DMS 273 (cell line): ENCODE results near the gene INTS13.
A peak's percentile ranks its signal among the peaks of the same experiment; 100 is the strongest.
"Not testable (repeated sequence)": the region's sequence is repeated elsewhere in the genome, so short reads cannot be mapped to it uniquely, and the experiment has no call there.

Source experiments
- DNase-seq: peaks from one replicate; lab custom pipeline; 2025; ENCODE audit not compliant: unreplicated experiment; lab: John Stamatoyannopoulos, UW

The INTS13 gene, protein sequence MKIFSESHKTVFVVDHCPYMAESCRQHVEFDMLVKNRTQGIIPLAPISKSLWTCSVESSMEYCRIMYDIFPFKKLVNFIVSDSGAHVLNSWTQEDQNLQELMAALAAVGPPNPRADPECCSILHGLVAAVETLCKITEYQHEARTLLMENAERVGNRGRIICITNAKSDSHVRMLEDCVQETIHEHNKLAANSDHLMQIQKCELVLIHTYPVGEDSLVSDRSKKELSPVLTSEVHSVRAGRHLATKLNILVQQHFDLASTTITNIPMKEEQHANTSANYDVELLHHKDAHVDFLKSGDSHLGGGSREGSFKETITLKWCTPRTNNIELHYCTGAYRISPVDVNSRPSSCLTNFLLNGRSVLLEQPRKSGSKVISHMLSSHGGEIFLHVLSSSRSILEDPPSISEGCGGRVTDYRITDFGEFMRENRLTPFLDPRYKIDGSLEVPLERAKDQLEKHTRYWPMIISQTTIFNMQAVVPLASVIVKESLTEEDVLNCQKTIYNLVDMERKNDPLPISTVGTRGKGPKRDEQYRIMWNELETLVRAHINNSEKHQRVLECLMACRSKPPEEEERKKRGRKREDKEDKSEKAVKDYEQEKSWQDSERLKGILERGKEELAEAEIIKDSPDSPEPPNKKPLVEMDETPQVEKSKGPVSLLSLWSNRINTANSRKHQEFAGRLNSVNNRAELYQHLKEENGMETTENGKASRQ

DNA sequence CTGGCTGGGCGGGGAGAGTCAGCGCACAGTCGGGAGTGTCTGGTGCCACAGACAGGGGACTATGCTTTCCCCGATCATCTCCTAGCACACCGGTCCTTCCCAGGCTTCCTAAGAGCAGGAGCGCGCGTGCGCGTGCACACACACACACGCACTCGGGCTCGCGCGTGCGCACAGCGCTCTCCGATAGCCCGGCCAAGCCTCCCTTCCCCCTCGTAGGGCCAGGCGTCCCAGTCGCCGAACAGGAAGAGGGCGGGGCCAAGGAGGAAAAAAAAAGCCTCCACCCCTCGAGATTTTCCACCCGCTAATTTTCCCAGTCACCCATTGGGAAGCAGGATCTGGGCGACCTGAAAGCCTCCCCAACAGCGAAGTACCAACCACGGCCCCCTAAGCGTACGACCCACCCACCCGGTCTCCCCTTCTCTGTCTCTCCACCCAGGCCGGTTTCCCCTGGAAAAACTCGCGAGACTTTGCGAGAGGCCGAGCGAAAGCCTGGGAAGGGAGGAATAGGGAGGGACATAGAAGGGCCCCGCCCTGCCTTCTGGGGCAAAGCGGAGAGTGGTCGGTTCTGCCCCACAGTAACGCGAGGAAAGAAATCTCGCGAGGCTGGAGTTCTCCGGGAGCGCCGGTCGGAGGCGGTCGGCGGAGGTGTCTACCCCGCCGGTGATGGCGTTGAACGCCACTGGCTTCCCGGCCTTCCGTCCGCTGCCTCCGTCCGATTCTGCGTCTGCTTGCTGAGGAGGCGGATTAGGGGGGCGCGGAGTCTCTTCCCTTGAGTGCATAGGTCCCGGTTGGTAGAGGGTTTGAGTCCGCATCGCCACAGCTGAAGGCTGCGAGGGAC lies at the start of gene INTS13, which contains the start of gene FGFR1OP2:
Gene INTS13 (minus strand): TSS at position 119 of the 838 bp plus-strand sequence. CDS start 1,178 bp downstream, outside the sequence.
Gene FGFR1OP2 (plus strand): TSS at position 608 of the 838 bp plus-strand sequence. CDS start 15,689 bp downstream, outside the sequence.
- peak; percentile 99 for DNase-seq

DNA sequence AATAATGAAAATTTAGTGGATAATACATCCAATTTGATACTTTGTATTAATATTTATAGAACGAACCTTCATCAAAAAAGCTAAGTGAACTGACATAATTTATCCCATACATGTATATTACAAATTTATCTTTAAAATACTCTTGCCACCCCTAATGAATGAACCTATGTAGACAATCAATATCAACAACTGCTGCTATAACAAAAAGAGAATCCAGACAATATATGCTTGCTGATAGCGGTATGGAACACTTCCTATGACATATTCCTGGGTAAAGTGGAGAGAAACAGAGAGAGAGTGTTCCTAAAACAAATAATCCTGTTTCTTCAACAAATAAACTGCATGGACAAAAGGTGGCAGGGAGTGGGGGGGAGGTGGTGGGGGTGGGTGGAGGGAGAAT lies 45.1 kb upstream of the INTS13 start:
- DNase-seq: no peak

DNA sequence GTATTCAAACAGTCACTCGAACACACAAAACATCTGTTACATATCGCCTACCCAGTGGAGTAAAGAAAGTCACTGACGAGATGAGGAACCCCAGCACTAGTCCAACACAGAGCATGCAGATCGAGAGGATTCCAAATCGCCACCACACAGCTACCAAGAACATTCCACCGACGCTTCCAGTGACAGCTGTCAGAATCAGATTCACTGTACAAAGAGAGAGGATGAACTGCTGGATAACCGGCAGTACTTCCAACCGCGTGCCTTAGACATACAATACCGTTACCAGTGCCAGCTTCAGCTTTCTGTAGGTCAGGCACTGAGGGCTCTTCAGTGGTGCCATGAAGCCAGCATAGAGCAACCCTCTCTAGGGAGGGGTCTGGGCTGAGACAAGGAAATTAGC lies 42.0 kb upstream of the INTS13 start:
- no peak for DNase-seq

DNA sequence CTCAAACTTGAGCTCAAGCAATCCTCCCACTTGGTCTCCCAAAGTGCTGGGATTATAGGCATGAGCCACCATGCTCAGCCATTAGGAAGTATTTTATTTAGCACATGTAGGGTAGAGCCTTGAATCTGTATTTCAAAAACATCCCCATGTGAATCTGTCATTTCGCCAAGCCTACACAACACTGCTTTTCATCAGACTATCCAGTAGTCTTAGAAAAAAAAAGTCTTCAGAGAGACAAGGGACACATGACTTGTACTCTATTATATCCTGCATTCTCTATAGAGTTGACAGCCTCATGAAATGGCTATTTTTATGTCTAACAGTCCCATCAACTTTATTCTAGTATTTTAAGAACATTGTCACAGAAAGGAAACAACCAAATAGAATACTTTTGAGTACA lies 41.0 kb upstream of the INTS13 start:
- no peak for DNase-seq

DNA sequence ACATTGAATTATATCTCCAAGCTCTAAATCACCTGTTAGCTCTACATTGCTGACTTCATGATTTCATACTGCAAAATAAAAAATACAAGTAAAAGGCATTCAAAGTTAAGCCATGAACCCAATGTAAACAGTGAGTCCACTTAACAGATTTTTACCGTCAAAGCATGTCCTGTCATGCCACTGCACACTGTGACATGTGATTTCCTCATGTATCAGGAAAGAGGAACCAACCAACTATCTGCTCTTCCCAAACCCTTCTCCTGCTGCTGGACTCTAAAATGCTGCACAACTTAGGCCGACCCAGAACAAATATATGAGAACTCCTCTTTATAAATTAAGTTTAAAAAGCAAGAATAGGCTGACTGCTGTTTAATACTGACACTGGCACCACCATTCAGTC lies 38.9 kb upstream of the INTS13 start:
- no peak for DNase-seq

DNA sequence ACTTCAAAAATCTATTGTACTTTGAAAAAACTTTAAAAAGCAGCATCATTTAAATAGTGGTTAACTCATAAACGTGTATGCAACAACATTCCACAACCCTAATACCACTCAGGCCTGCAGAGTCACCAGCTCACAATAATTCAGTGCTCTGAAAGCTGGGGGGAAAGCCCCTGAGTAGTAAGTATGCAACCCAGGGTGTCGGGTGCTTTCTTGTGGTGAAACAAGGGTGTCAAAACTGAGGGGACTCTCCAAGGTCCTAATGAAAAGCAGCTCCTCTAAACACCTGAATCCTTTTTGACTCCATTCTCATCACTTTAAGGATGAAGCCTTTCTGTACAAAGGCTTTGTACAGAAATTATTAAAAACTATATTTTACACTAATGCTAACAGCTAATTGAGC lies 34.2 kb upstream of the INTS13 start:
- DNase-seq: no peak

DNA sequence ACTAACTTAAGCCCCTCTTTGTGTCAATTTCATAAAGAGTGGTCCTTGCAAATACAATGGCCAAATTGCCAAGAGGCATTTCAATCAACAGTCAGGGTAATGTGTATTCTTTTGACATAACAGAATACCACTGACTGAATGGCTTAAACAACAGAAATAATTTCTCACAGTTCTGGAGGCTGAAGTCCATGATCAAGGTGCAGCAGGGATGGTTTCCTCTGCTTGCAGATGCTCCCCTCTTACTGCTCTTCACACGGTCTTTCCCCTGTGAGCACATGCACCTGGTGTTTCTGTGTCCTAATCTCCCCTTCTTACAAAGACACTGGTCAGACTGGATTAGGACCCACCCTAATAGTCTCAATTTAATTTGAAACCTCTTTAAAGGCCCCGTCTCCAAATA lies 32.4 kb upstream of the INTS13 start:
- DNase-seq: no peak

DNA sequence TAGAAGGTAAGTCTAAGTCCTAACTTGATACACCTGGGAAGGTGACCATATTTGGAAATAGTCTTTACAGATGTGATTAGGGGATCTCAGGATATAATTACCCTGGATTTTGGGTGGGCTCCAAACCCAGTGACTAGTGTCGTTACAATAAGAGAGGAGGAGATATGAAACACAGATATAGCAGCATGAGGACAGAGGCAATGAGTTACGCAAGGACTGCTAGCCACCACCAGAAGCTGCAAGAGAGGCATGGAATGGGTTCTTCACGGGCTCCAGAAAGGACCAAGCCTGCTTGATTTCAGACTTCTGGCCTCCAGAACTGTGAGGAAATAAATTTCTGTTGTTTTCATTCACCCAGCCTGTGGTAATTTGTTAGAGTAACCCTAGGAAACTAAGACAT lies 29.1 kb upstream of the INTS13 start:
- DNase-seq: no peak

DNA sequence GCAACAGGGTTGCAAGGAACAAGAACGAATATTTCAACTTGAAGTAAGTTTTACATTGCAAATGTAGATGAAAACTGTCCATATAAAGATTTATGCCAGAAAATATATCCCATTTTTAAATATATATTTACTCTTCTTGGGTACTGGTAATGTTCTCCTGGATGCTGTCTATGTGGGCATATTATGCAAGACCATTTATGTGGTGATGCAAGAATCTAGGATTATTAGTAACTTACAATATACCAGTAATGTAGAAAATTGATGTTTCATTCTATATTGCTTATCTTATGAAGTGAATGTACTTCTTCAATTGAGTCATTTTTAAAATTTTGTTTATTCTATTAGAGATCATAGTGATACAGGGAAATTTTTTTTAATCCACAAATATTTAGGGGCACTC lies 25.6 kb upstream of the INTS13 start:
- no peak for DNase-seq

DNA sequence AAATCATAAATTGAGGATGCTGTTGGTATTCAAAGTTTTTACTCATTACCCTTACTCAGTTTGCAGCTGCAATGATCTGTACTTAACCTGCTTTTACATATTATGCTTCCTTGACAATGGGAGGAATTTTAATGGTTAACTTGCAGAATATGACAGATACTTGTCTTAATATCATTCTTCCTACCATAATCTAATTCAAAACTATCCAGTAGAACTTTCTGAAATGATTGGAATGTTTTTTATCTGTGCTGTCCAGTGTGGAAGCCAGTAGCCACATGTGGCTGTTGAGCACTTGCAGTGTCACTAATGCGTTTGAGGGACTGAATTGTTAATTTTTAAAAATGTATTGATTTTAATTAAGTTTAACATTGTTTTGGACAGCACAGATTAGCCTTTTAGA lies 24.0 kb upstream of the INTS13 start:
- no peak for DNase-seq

DNA sequence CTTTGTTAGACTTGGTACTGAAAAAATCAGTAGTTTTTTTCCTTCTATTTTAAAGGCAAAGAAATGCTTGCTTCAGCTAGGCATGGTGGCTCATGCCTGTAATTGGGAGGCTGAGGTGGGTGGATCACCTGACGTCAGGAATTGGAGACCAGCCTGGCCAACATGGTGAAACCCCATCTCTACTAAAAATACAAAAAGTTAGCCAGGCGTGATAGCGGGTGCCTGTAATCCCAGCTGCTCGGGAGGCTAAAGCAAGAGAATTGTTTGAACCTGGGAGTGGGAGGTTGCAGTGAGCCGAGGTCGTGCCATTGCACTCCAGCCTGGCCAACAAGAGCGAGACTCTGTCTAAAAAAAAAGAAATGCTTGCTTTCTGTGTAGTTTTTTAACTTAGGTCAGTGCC lies 23.6 kb upstream of the INTS13 start:
- DNase-seq: not testable (repeated sequence)

DNA sequence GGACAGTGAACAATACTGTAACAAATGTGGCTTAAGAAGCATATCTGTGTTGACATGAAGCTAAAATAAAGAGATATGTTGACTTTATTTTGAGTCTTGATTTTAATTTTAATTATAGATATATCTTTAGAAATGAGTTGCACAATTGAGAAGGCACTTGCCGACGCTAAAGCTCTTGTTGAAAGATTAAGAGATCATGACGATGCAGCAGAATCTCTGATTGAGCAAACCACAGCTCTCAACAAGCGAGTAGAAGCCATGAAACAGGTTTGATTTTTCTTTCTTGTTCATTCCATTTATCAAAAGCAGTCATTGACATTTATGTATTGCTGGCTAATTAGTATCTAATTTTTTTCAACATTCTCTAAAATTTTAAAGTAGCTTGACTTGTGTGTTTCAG lies 16.2 kb upstream of the INTS13 start:
- DNase-seq: no peak

DNA sequence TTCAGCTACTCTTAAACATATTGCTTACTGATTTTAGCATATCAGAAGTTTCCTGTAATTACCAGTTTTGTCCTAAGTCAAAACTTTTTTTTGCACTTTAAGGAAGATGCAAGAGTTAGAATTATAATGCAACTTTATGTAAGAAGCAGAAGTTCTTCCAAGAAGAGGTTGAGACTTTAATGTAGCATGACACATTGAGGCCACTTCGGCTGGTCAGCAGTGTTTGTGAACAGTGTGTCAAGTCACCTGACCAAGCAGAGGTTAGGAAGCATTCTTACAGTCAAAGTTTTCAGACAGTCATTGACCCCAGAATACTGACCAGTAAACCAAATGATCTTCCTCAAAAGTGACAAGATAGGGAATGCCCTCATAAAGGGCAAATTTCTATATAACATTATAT lies 15.7 kb upstream of the INTS13 start:
- DNase-seq: no peak

DNA sequence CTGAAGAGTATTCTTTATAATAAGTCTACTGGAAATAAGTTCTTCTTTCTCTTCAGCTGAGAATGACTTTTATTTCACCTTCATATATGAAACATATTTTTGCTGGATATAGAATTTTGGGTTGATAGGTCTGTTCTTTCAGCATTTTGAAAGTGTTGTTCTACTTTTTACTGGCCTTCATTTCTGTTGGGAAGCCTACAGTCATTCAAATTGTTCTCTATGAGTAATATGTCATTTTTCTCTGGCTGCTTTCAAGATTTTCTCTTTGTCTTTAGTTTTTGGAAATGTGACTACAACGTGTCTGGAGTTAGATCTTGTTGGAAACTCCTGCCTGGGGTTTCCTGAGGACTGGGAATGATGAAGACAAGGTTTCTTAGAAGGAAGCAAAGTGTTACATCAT lies 10.5 kb upstream of the INTS13 start:
- no peak for DNase-seq

DNA sequence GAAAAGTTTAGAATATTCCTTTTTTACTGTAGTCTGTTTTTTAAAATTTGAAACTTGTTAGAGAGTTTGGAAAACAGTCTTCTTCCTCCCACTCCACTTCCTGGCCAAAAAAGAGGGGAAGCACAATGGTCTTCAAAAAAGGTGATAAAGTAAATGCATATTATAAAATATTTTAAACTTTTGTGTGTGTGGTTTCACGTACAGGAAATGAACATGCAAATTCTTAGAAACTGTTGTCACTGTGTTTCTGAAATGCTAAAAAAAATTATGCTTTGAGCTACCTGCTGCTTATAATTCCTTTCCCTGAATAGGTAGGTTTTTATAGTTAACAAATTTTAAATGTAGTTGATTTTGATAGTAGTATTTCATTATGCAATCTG lies 3.4 kb upstream of the INTS13 start:
- DNase-seq: no peak

DNA sequence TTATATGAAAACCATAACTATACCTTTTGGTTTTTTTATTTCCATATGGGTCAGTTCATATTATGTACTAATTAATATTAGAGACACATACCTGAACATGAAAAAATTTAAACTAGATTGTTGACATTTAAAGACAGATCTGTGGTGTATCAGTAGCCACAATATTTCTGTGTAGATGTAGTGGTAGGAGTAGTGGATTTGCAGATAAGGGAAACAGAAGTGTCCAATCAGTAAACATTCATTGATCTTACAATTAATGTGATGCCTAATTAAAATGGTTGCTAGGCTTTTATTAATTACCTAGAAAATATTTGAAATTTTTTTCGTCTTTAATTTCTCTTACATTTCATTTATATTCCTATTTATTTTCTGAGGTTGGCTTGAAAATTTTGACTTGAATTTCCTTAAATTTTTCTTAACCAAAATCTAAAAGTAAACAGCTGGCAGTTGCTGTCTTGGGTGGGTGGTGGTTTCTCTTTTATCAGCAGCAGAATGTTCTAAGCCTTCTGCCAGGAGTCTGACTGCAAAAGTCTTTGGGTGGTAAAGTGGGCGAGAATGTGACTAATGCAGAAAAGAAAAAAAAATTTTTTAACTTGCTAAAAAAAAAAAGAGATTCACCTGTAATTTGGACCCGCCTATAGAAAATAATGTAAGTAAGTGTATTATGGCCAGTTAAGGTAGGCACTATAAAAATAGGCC lies 2.9 kb upstream of the INTS13 start:
- DNase-seq: no peak

DNA sequence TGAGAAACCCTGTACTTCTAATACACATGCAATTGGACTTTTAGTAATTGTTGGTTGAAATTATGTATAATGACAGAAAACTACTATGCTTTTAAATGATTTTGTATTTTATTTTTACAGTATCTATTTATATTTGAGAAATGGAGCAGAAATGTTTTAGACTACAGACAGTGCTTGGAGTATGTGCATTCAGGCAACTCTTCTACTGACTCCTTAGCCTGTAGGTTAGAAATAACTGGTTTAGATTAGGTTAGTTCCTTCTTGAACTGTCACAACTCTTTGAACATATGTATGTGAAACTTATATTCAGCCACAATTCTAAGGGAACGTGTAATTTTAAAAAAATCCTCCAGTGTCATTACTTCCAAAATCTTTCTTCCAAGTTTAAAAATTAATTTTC lies 2.2 kb upstream of the INTS13 start:
- DNase-seq: no peak

DNA sequence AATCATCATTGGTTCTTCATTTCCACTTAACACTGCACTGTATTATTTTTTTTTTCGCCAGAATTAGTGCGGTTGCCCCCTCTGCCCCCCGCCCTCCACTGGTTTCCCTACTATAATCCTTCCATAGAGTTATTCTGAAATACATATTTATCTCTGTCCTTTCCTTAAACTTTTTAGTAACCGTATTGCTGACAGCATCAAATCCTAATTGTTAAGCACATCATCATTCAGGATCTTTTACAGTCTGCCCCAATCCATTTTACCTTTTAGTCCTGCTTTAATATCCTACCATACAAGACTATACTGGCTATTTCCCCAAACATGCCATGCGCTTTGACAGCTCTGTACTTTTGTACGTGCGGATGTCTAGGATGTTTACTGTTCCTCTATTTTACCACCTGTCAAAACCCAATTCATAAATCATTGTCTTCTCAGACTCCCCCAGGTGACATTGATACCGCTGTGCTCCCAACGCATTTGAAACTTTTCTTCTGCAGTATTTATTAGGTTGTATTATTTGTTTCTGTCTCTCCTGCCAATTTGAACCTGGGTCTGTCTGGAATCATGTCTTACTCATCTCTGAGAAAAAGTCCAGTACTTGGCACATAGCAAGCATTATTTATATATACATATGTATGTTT lies 1.5 kb upstream of the INTS13 start:
- DNase-seq: peak; percentile 19

DNA sequence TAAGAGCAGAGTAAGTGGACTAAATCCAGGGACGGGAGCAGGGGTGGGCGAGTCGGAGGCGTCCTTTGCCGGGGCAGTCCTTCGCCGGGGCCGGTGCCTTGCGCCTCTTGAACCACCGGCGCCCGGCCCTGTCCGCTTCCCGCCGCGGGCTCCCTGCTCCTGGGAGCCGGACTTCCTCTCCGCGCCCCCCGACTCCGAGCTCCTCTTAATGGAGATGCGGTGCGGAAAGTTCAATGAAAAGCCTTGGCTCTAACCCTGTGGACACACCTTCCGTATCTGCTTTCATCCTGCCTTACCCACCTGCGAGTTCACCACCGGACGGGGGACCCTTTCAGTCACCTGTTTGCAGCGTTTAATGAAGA lies 901 bp upstream of the INTS13 start:
- DNase-seq: peak; percentile 74

DNA sequence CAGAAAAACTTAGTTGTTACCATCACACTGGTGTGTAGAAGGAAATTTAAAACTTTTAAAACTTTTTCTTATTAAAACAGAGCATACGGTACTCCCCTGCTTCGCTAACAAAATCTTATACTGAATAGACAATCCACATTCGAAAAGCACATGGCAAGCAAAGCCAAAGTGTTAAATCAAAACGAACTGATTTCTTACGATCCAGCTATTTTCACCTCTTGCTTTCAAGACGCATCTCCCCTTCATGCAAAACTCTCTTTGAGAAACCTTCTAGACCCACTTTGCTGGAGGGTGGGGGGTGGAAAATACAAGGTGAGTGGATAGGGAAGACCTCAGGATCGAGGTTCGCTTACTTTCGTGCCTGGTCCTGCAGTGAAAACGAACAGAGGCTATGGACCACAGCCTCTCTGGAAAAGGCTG lies 328 bp downstream of the INTS13 start:
- no peak for DNase-seq
